Germinal center (tissue), 1 donor: ENCODE data around the gene STAP1.
A peak's percentile ranks its signal among the peaks of the same experiment; 100 is the strongest.

Experiments
- DNase-seq: peaks from one replicate; pipeline ENCODE4 v3.0.0; 2012; ENCODE audit warnings: mixed read lengths, low spot score

Gene STAP1

DNA sequence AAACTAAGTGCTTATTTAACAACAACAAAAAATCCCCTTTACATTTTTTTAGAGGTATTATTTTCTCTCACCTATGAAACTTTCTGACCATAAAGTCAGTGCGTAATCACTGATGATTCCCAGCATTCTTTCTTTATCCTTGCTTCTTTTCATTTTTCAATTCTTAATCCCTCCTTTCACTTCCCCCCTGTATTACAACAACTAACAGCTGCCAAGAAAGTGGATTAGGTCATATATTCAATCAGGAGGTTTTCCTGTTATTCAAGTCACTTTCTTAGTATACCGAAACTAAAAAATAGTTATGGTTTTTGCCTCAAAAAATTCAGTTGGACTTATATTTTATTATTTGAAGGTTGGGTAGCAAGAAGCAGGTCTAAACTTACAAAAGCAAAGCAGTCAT, 2.1 kb upstream of the STAP1 start:
- DNase-seq = no peak

DNA sequence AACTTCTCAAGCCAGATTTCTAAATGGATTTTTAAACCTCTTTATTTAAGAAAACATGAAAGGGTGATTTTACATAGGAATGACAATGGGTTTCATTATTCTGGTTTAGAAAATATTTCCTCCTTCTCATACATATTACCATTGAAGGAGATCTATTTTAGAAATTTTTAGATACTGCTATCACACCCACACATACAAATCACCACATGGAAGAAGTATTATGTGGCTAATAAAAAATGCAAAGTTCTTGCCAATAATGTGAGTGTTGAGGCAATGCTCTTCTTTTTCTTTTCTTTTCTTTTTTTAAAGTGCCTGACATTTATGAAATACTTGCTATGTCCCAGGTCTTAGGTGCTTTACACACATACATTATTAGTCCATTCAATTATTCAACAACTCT, 6.8 kb downstream of the STAP1 start:
- DNase-seq = no peak

DNA sequence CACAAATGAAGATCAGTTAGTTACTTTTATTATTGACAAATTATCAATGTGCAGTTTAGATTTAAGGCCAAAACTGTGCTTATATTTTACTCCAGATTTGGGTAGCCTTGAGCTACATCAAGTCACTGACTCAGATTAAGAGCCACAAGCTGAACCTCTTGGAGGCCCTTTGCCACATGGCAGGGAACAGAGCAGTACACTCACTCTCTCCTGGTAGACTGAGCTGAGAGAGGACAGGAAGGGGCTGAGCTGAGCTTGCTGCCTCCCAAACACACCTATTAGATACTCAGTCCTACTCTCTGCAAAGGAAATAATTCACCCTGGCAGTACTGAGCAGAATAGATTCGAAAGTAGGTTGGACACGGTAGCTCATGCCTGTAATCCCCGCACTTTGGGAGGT, 7.8 kb downstream of the STAP1 start:
- no peak for DNase-seq

DNA sequence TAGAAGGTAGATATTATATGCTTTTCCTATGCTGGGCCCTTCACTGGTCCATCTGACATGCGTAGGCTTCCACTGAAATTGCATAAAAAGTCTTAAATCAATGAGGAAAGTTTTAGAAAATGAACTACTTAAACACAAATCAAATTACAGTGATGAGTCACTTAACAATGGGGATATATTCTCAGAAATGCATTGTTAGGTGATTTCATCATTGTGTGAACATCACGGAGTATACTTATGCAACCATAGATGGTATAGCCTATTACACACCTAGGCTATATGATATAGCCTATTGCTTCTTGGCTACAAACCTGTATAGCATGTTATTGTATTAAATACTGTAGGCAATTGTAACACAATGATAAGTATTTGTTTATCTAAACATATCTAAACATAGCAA, 10.3 kb downstream of the STAP1 start:
- DNase-seq = no peak

DNA sequence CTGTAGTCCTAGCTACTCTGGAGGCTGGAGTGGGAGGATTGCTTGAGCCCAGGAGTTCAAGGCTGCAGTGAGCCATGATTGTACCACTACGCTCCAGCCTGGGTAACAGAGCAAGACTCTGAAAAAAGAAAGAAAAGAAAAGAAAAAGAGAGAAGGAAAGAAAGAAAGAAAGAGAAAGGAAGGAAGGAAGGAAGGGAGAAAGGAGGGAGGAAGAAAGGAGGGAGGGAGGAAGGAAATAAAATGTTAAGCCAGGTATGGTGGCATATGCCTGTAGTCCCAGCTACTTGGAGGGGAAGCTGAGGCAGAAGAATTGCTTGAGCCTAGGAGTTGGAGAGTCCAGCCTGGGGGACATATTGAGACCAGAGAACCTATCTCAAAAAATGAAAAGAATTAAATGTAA, 12.0 kb downstream of the STAP1 start:
- DNase-seq = no peak

DNA sequence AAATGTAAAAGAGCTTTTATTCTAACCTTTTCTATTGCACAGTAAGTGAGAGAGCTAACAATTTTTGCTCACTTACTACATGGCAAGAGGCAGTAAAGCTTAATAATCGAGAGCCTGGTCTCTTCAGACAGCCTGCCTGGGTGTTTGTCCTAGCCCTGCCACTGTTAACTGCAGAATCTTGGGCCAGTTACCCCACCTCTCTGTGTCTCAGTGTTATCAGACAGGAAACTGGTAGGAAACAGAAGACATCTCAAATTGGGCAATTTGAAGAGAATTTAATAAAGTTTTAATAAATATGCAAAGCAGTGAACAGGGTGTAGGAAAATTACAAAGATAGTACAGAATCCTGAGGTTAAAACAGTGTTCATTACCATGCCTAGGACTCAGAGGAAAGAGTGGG, 13.4 kb downstream of the STAP1 start:
- no peak for DNase-seq

DNA sequence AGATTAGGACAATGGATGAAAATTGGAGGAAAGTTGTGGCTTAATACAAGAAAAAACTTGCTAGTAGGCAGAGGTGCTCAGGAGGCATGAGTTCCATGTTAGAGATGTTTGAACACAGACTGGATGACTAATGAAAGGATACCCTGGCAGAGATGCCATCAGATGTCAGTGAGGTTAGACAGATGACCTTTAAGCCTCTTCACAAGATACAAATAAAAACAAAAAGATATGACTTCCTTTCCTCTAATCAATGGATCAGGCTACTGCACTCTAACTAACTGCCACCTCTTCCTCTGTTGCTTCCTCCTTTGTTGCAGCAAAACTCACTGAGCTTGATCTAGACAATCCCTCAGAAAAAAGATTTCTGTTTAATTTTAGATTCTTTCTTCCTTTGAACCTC, 14.7 kb downstream of the STAP1 start:
- DNase-seq = no peak

DNA sequence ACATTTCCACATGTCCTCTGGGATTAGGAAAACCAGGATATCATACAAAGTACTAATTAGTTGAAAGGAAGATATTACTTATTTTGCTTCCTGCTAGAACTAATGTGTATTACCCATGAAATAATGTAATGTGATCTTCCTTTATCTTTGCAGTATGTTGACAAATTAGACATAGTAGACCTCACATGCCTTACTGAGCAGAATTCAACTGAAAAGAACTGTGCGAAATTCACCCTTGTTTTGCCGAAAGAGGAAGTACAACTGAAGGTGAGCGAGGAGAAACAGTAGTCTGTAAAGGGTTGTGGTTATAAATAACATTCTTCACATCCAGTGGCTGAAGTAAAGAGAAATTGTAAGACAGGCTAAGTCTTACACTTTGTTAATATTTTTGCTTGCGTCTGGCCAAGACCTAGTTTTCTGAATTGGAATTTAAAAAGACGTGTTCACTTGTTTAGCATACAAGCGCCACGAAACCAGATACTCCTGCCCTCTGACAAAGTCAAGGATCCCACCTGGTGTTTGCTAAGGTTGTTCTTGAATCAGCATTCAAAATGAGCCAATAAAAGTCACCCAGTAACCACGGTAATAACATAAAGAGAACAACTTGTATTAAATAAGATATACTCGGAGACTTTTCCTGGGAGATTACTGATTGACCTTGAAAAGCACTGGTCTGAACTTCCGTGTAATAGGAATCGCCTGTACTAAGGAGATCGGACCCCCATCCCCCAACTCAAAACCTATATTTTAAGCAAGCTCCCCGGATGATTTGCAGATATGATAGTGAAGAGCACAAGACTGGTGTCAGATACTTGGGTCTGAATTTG, 16.9 kb downstream of the STAP1 start:
- DNase-seq = peak; percentile 67

DNA sequence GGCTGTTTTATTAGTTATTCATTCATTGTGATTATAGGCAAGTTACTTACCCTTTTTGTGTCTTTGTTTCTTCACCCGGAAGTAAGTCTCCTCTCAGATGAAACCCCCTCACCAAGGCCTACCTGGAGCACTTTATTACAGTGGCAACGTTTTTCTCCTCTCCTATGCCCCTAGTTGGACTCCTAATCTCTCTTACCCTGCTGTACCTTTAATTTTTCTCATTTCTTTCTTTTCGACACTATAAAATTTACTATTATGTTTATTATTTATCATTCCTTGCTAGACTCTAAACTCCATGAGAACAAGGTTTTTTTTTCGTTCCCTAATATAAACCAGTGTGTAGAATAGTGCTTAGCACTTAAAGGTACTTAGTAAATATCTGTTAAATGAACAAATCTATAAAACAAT, 17.5 kb downstream of the STAP1 start:
- no peak for DNase-seq

DNA sequence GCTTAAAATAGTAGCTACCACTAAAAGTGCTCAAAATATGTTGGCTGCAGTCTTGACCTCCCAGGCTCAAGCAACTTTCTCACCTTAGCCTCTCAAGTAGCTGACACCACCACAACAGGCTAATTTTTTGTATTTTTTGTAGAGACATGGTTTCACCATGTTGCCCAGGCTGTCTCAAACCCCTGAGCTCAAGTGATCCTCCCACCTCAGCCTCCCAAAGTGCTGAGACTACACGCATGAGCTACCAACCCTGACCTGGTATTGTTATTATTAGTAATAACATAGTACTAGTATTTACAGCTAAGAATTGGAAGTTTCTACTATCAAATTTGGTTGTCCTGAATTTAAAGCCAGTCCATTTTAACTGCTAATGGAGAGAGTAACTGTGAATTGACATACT, 18.0 kb downstream of the STAP1 start:
- no peak for DNase-seq

DNA sequence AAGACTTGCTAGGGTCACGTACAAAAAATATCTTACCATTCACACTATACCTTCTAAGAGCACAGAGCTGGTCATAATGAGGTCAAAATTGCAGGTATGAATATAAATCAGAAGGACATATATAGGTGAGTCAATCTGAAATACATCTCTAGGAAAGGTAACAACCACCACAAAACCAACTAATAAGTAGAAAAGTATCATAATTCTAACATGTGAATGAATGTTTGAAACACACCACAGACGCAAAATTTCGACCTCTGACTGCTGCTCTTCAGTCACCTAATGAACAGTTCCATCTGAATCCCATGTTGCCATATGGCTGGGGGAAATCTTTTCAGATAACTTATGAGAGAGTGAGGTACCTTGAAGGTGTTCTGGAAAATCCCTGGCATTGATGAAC, 22.1 kb downstream of the STAP1 start:
- DNase-seq = no peak

DNA sequence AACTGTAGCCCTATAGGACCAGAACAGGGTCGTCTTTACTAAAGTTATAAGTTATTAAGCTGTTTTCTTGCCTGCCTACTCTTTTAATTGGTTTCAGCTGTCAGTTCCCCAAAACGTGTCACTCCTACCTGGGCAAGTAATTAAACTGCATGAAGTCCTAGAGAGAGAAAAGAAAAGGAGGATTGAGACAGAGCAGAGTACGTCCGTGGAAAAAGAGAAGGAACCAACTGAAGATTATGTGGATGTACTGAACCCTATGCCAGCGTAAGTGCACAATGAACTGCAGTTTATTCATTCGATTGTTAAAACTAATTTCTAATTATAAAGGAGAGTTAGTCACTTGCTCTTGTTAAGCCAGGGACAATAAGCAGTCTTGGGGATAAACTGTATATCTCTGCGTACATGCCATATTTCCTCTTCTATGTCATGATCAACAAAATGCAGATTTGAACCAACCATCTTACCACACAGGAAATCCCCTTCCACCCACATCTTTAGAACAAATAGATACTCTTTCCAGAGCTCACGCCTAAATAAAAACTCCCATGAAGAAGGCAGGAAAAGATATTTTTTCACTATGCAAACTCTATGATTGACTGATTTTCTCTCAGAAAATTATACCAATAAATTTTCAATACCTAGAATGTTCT, 22.8 kb downstream of the STAP1 start:
- no peak for DNase-seq

DNA sequence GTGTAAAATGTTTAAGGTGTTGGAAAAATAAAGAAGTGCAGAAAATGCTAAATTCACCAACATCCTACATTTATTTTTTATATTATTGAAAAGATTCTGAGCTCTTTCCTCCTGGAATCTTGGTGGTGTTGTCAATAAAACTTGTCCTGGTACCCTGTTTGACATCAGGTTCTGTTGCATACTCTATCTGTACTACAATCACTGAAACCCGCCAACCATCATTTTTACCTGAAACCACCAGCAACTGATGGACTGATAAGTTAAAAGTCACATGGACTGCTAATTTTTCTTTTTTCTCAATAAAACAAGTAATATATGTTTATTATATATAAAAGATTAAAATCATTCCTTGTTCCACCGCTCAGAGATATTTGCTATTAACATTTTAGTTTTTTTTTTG, 23.4 kb downstream of the STAP1 start:
- DNase-seq = no peak

DNA sequence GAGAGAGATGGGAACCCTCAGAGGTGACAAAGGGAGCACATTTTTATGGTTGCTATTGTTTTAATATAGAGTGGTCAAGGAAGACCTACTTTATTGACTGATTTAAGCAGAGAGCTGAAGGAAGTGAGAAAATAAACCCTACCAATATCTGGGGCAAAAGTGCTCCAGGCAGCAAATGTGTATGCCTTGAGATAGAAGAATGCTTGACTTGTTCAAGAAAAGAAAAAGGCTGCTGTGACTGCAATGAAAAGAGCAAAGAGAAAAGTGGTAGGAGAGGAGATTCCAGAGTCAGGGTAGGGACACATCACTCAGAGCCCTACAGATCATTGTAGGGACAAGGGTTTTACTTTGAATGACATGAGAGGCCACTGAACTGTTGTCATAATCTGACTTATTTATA, 26.0 kb downstream of the STAP1 start:
- no peak for DNase-seq

DNA sequence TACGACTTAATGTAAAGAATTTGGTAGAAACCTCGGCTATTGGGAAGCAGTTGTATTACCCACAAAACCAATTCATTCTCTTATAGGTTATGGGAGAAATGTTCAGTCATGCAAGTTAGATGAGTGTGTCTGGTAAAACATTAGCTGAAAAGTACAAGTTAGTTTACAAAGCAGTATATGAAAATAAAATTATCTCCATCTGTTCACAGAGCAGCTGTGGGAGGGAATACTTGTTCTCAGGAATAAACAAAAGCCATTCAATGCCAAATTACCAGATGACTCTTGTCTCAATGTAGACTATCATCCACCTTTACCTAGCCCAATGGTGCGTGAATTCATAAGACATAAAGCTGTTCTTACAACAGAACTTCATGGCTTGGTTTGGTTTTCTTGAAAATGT, 28.6 kb downstream of the STAP1 start:
- no peak for DNase-seq

DNA sequence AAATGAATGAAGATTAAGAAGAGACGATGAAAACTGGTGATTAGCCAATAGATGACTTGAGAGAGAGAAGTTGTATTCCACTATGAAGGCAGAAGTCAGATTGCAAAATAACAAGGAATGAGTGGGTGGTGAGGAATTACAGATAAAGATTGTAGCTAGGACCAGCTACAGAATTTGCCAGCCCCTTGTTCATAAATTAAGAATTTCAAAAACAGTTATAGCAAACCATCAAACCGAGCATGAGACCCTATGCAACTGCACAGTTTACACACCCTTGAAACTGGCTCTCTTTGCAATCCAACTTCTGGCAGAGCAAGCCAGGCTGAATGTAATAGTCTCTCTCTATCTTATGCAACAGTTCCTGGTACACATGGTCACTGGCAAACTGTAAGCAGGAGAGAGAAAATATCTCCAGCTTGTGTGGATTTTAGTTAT, 35.2 kb downstream of the STAP1 start:
- no peak for DNase-seq

DNA sequence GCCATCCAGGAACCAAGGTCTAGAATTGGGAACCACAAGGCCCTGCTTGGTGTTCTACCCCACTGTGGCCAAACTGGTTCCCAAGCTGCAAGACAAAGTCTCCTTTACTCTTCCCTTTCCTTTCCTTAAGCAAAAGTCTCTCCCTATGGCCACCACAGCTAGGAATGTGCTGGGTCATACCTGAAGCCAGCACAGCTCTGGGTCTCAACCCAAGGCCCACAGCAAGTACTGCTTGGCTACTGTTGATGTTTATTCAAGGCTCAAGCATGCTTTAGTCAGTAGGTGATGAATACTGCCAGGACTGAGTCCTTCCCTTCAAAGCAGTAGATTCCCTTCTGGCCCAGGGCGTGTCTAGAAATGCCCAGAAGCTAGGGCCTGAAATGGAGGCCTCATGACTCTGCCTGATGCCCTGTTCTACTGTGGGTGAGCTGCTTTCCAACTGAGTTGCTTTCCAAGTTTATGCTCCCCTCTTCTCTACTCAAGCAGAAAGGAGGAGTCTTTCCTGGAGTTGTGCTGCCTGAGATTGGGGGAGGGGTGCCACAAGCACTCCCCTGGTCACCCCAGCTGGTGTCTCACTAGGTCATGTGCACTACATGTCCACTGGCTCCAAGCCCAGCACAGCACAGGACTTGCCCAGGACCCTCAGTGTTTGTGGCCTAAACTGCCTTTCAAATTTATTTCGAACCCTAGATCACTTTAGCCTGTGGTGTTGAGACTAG, 44.9 kb downstream of the STAP1 start:
- no peak for DNase-seq

DNA sequence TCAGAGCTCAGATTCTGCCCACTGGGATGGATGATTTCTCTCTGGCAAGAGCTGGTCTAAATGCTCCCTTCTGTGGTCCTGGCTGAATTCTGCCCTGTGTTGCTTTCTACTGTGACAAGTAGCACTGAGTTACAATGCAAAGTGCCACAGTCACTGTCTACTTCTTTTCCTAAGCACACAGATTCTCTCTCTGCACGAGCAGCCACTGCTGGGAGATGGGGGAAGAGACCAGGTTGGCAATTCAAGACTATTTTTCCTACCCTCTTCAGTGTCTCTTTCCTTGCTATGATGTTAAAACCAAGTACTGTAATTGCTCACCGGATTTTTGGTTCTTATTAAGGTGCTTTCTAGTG, 45.5 kb downstream of the STAP1 start:
- DNase-seq = no peak

DNA sequence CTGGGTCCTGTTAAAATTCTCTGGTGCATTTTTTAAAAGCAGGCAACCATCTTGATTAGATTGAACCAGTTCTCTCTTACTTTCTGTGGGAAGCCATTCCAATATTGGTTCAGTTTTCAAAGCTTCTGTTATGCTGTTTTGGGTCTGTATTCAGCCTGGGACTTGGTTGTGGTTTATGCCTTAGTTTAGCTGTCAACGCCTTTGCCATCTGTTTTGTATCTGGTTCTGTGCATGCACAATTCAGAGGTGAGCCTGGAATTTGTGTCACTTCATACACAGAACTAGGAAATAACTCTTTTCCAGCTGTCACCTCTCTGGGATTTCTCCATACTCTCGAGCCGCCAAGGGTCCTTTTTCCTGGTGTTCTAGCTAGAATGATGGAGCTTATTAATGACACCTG, 46.2 kb downstream of the STAP1 start:
- no peak for DNase-seq

DNA sequence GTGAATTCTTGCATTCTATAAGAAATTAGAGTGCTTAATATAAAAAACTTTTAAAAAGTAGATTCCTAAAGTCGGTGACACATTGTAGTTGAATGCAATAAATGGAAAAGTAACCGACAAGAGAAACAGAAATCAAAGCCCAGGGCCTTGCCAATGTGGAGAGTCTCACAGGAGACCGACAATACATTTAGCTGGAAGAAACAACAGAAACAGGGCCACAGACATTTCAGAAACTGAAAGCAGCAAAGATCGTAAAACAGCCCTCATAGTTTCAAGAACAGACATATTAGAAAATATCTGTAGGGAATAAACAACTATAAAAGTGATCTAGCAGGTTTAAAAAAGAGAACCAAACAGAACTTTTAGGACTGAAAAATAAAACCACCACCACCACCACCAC, 49.5 kb downstream of the STAP1 start:
- no peak for DNase-seq

DNA sequence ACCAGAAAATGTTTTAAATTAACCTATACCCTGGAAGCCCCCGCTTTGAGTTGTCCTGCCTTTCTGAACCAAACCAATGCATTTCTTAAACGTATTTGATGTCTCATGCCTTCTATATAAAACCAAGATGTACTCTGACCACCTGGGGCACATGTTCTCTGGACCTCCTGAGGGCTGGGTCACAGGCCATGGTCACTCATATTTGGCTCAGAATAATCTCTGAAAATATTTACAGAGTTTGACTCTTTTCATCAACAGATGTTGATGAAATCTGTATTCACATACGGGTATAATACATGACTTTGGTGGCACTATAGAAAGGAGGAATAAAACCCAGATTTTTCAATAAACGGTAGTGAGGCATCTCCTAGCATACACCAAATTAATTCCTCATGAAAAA, 55.7 kb downstream of the STAP1 start:
- DNase-seq = no peak

DNA sequence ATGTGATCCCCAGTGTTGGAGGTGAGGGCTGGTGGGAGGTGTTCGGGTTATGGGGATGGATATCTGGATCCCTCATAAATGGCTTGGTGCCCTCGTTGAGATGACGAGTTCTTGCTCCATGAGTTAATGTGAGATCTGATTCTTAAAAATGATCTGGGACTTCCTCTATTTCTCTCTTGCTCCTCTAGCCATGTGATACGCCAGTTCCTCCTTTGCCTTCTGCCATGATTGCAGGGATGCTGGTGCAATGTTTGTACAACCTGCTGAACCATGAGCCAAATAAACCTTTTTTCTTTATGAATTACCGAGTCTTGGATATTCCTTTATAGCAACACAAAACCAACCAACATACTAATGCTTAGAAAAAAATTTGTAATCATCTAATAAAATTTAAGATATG, 56.6 kb downstream of the STAP1 start:
- no peak for DNase-seq

DNA sequence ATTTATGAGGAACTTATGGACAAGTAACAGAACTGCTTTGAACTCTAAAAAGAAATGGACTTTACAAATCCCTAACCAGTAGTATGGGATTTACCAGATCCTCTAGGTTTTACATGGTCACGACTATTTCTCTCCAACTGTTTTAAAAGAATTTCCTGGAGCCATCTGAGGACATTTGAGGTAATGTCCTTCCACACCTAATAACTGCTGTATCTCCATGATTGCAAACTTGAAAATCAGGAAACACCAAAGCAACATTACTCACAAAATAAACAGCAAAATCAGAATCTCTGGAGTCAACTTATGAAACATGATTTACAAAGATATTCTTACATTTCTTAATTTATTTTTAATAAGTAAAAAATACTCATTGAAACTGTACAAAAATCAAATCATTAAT, 58.0 kb downstream of the STAP1 start:
- no peak for DNase-seq
